Suppressor macrophage treated with lipopolysaccharide for 4 hours (primary cell): ENCODE results near the gene INPP5A.
"Not testable (repeated sequence)": the region's sequence is repeated elsewhere in the genome, so short reads cannot be mapped to it uniquely, and the experiment has no call there.

ENCODE experiments used
- DNase-seq: peaks from one replicate; pipeline ENCODE4 v3.0.0-alpha.2; 2020

INPP5A gene

GRCh38 chr10:132699411-132700155 is 162.0 kb downstream of the INPP5A start:
- no peak for DNase-seq

- no peak for DNase-seq
Measured at GRCh38 chr10:132700156-132701098, 162.8 kb downstream of the INPP5A start.

- DNase-seq, result no peak
Measured at GRCh38 chr10:132701099-132701845, 163.7 kb downstream of the INPP5A start.

GRCh38 chr10:132701846-132702190 is 164.2 kb downstream of the INPP5A start:
- no peak for DNase-seq

- no peak for DNase-seq
Measured at GRCh38 chr10:132702601-132703418, 165.2 kb downstream of the INPP5A start.

GRCh38 chr10:132703419-132704007 is 165.9 kb downstream of the INPP5A start:
- no peak for DNase-seq

- no peak for DNase-seq
Measured at GRCh38 chr10:132704008-132704814, 166.6 kb downstream of the INPP5A start.

GRCh38 chr10:132704815-132705064 is 167.2 kb downstream of the INPP5A start:
- DNase-seq, result not testable (repeated sequence)

- DNase-seq, result no peak
Measured at GRCh38 chr10:132705173-132705572, 167.6 kb downstream of the INPP5A start.

- no peak for DNase-seq
Measured at GRCh38 chr10:132705943-132706342, 168.4 kb downstream of the INPP5A start.

- no peak for DNase-seq
Measured at GRCh38 chr10:132706701-132707100, 169.1 kb downstream of the INPP5A start.

GRCh38 chr10:132707121-132707775 is 169.7 kb downstream of the INPP5A start:
- DNase-seq, result no peak

GRCh38 chr10:132707776-132708171 is 170.2 kb downstream of the INPP5A start:
- no peak for DNase-seq

GRCh38 chr10:132708441-132708840 is 170.9 kb downstream of the INPP5A start:
- DNase-seq, result no peak

- DNase-seq, result no peak
Measured at GRCh38 chr10:132708936-132709335, 171.3 kb downstream of the INPP5A start.

- no peak for DNase-seq
Measured at GRCh38 chr10:132709471-132709951, 171.9 kb downstream of the INPP5A start.

GRCh38 chr10:132710036-132710686 is 172.6 kb downstream of the INPP5A start:
- no peak for DNase-seq

- no peak for DNase-seq
Measured at GRCh38 chr10:132710746-132711612, 173.4 kb downstream of the INPP5A start.

GRCh38 chr10:132711613-132712121 is 174.1 kb downstream of the INPP5A start:
- DNase-seq, result no peak
